T-helper 17 cell (primary cell): ENCODE measurements around the gene SLC13A3. TPM values are rescaled to one million over a fixed set of nuclear protein-coding genes. Genes with fewer than 3 reads are reported as not detected.

Source experiments
- total RNA-seq, 4 donors: library from RNA in 2 of 4; stranded (reverse) in 2 of 4; gene quantifications; one replicate each; pipeline ENCODE4 v1.2.3 and lab custom pipeline; 2022 to 2026

SLC13A3 gene
- total RNA-seq, 2 donors from 2014 or later, result 0.10 TPM; not detected in 1

Other genes starting within 250 kb of the SLC13A3 start
- gene ELMO2, start 244.8 kb downstream of the SLC13A3 start, total RNA-seq, result 100 to 1,000 TPM; 104 to 107 TPM
- under 1 TPM; 0.21 to 0.27 TPM for gene ZNF334, start 137.9 kb downstream of the SLC13A3 start, total RNA-seq
- gene OCSTAMP, start 100.8 kb downstream of the SLC13A3 start, total RNA-seq, result not detected
- gene TP53RK, start 38.0 kb upstream of the SLC13A3 start, total RNA-seq, result 1 to 10 TPM; 4.6 to 6.8 TPM
- gene SLC2A10, start 58.2 kb upstream of the SLC13A3 start, total RNA-seq, result not detected
- under 1 TPM in 1 of 2 donors, not detected in 1; 0.22 TPM for gene EYA2, start 243.4 kb upstream of the SLC13A3 start, total RNA-seq